ENCODE data around the gene CFAP298.

DNA sequence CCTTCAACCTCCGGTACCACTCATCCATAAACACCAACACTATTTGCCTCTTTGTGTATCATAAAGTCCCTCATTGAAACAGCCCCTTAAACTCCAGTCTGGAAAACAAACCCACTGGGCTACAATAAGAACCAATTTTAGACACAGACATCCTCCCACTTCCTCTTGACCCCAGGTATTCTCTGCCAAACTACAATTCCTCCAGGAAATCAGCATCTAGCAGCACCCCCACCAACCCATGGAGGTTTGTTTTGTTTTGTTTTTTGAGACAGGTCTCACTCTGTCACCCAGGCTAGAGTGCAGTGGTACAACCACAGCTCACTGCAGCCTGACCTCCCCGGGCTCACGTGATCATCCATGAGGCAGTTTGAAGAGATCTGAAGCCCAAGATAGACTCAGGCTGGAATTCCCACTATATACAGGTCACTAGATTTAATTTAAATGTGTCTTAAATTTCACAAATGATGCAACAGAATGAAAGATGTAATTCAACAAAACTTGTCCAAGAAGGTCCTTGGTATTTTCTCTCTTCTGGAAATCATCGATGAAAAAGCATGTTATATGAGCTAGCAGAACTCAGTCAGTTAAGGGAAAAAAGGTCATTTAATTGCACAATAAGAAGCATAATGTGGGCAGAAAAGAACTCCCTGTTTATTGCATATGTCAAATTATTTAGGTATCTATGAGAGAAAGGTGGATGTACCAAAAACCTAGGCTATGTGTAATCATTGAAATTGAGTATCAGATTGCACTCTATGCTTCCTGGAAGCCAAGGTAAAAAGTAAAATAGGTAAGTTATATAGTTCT lies 57.1 kb downstream of the CFAP298 start:
- no peak for TF ChIP-seq EZH2 (IDR thresholded peaks at IDR 0.05)
- no peak for TF ChIP-seq FOXP2 (optimal IDR thresholded peaks at IDR 0.05; ENCODE audit: control extremely low read depth, extremely low read length, insufficient read depth)
- no peak for TF ChIP-seq POLR2AphosphoS5 (IDR thresholded peaks at IDR 0.05; ENCODE audit: borderline replicate concordance, low read depth, low read length)
